OCI-LY3 (cell line): ENCODE results near the gene MRPS16.

Source experiments
- H2AFZ ChIP-seq: fragments of 200-600, 300-600 bp; shearing (Covaris generic); 2 replicates; pipeline ENCODE4 v1.6.0; 2014; ENCODE audit warnings: antibody characterized with exemption, low read depth, low read length
- H3K27ac ChIP-seq: fragments of 200-600, 300-600 bp; sonication (generic); 2 replicates; pipeline ENCODE4 v1.5.1; 2014; ENCODE audit warnings: mild to moderate bottlenecking, low read length, moderate library complexity, mixed read lengths
- H3K27me3 ChIP-seq: fragments of 200-600, 300-600 bp; sonication (generic); 2 replicates; pipeline ENCODE4 v1.6.1; 2014; ENCODE audit warnings: low read depth, low read length, mixed read lengths
- H3K36me3 ChIP-seq: fragments of 200-600, 300-600 bp; sonication (generic); replicated peaks from 2 replicates; pipeline ENCODE3; 2014; ENCODE audit warnings: low read depth, low read length, mixed read lengths
- H3K4me1 ChIP-seq: fragments of 300-600, 200-600 bp; sonication (generic); 2 replicates; pipeline ENCODE4 v1.6.1; 2014; ENCODE audit warnings: low read length, mixed read lengths
- H3K4me2 ChIP-seq: fragments of 200-600, 300-600 bp; sonication (generic); 2 replicates; pipeline ENCODE4 v1.6.1; 2014; ENCODE audit warnings: low read length, mixed read lengths
- H3K4me3 ChIP-seq: fragments of 300-600, 200-600 bp; sonication (generic); 2 replicates; pipeline ENCODE4 v1.5.1; 2014; ENCODE audit warnings: antibody characterized with exemption, mild to moderate bottlenecking, low read length, moderate library complexity
- H3K79me2 ChIP-seq: fragments of 300-600, 200-600 bp; shearing (Covaris generic); 2 replicates; pipeline ENCODE4 v1.6.1; 2014; ENCODE audit warnings: mild to moderate bottlenecking, low read length, mixed read lengths
- H3K9ac ChIP-seq: fragments of 300-600, 200-600 bp; shearing (Covaris generic); 2 replicates; pipeline ENCODE4 v1.6.0; 2014; ENCODE audit warnings: mild to moderate bottlenecking, low read length, moderate library complexity
- H3K9me3 ChIP-seq: fragments of 200-600, 300-600 bp; shearing (Covaris generic); 2 replicates; pipeline ENCODE4 v1.6.1; 2014; ENCODE audit warnings: low read length, mixed read lengths; ENCODE audit not compliant: insufficient read depth
- H4K20me1 ChIP-seq: fragments of 200-600, 300-600 bp; sonication (generic); 2 replicates; pipeline ENCODE4 v1.6.1; 2016; ENCODE audit warnings: low read length, mixed read lengths; ENCODE audit not compliant: insufficient read depth
- EZH2phosphoT487 ChIP-seq: fragments of 200-600 bp; shearing (Covaris generic); IDR thresholded peaks from 2 replicates; pipeline ENCODE4 v1.6.1; 2018; ENCODE audit warnings: antibody characterized with exemption, mixed run types, low read depth
- TF ChIP-seq, protein P1 (sequence below): fragments of 200-600, 300-600 bp; sonication (generic); IDR thresholded peaks from 2 replicates; pipeline ENCODE4 v1.5.1; 2014; ENCODE audit warnings: antibody characterized with exemption, low read length, low read depth

MRPS16 gene

GRCh38 chr10:73238990-73239566 is 13.4 kb downstream of the MRPS16 start:
- Histone ChIP-seq H3K36me3 (peaks cover 36% of the 10 kb centered on the region), H3K79me2 (peaks cover 8% of the 10 kb centered on the region), H3K9ac (no peak overlapping the region), H3K4me2 (no peak overlapping the region), H3K4me3 (no peak overlapping the region), H3K27me3 (no peaks in the 10 kb centered on the region), H3K9me3 (no peaks in the 10 kb centered on the region), H2AFZ (no peak overlapping the region), H3K4me1 (no peaks in the 10 kb centered on the region), H3K27ac (no peak overlapping the region), H4K20me1 (no peaks in the 10 kb centered on the region)
- TF ChIP-seq, protein P1, sequence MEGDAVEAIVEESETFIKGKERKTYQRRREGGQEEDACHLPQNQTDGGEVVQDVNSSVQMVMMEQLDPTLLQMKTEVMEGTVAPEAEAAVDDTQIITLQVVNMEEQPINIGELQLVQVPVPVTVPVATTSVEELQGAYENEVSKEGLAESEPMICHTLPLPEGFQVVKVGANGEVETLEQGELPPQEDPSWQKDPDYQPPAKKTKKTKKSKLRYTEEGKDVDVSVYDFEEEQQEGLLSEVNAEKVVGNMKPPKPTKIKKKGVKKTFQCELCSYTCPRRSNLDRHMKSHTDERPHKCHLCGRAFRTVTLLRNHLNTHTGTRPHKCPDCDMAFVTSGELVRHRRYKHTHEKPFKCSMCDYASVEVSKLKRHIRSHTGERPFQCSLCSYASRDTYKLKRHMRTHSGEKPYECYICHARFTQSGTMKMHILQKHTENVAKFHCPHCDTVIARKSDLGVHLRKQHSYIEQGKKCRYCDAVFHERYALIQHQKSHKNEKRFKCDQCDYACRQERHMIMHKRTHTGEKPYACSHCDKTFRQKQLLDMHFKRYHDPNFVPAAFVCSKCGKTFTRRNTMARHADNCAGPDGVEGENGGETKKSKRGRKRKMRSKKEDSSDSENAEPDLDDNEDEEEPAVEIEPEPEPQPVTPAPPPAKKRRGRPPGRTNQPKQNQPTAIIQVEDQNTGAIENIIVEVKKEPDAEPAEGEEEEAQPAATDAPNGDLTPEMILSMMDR, result no peak
- TF ChIP-seq EZH2phosphoT487, result no peak

DNA sequence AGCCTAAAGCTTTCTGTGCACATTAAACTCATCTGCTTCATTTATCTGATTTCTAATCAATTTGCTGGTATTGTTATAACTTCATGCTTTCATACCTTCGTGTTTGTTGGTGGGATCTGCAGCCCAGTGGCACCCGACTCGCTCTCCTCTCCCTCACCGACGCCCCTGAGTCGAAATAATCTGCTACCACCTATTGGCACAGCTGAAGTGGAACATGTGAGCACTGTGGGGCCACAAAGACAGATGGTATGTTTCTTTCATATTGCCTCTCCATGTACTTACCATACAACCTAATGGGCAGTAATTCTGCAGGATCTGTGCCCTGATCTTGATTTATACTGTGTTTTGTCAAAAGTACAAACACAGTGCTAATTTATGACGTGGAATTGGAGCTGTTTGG is 17.7 kb downstream of the MRPS16 start:
- Histone ChIP-seq H3K79me2 (no peaks in the 10 kb centered on the region), H3K9me3 (no peaks in the 10 kb centered on the region), H3K27ac (no peak overlapping the region), H2AFZ (no peak overlapping the region), H3K4me3 (no peak overlapping the region), H3K36me3 (peaks cover 21% of the 10 kb centered on the region), H3K4me1 (no peaks in the 10 kb centered on the region), H3K27me3 (no peaks in the 10 kb centered on the region), H3K4me2 (no peak overlapping the region), H3K9ac (no peak overlapping the region), H4K20me1 (no peaks in the 10 kb centered on the region)
- TF ChIP-seq EZH2phosphoT487, result no peak
- TF ChIP-seq, protein P1, result no peak

- Histone ChIP-seq H2AFZ (no peak overlapping the region), H3K4me3 (no peak overlapping the region), H4K20me1 (no peaks in the 10 kb centered on the region), H3K79me2 (no peaks in the 10 kb centered on the region), H3K27me3 (no peaks in the 10 kb centered on the region), H3K27ac (no peak overlapping the region), H3K36me3 (peaks cover 16% of the 10 kb centered on the region), H3K9ac (no peak overlapping the region), H3K4me2 (no peak overlapping the region), H3K9me3 (no peaks in the 10 kb centered on the region), H3K4me1 (no peaks in the 10 kb centered on the region)
- TF ChIP-seq, protein P1, result no peak
- no peak for TF ChIP-seq EZH2phosphoT487
These were observed 18.6 kb downstream of the MRPS16 start for GRCh38 chr10:73233883-73234282.

GRCh38 chr10:73232887-73233286 is 19.6 kb downstream of the MRPS16 start:
- no peaks in the 10 kb centered on the region for H3K27me3 ChIP-seq

More at GRCh38 chr10:73232887-73233286, 19.6 kb downstream of the MRPS16 start:
- H3K36me3 ChIP-seq, result peaks cover 14% of the 10 kb centered on the region
- H3K4me3 ChIP-seq, result no peak overlapping the region
- H3K4me1 ChIP-seq, result no peaks in the 10 kb centered on the region
- no peak overlapping the region for H3K9ac ChIP-seq
- no peaks in the 10 kb centered on the region for H4K20me1 ChIP-seq
- TF ChIP-seq EZH2phosphoT487, result no peak
- TF ChIP-seq, protein P1, result no peak
- H3K27ac ChIP-seq, result no peak overlapping the region
- H3K9me3 ChIP-seq, result no peaks in the 10 kb centered on the region
- H2AFZ ChIP-seq, result no peak overlapping the region
- H3K79me2 ChIP-seq, result no peaks in the 10 kb centered on the region
- no peak overlapping the region for H3K4me2 ChIP-seq
